GM21360 (cell line): ENCODE results near the gene CCDC201.

ENCODE experiments used
- ATAC-seq: cut with Tn5 transposase; IDR thresholded peaks from one replicate; pipeline ENCODE4 v1.9.1; 2021; ENCODE audit warnings: mild to moderate bottlenecking, moderate library complexity; ENCODE audit not compliant: unreplicated experiment

Gene CCDC201, protein sequence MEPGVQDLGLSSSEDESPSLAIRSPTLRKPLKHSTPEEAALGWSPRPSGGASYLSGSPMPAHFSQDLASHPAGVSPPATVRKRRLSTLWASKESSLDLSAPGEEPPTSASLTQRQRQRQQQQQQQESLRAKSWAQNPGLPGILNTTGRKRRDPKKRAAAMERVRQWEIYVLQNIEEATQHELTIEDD

DNA sequence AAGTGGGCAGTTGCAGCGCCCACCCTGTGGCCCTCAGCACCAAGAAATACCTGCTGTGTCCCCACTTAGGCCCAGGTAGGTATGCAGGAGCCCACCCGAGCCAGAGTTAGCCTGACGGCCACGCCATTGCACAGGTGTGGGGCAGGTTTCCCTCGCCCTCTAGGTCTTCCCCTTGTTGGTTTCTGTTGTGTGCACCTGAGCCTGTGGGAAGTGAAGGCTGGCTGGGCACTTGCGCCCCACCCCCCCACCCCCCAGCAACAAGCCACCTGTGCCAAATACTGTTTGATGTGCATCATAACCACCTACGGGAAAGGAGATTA is at the start of gene CCDC201:
Gene CCDC201 (minus strand): TSS at position 48 of the 320 bp plus-strand sequence. CDS start 75 bp downstream, outside the sequence.
- ATAC-seq, result no peak

DNA sequence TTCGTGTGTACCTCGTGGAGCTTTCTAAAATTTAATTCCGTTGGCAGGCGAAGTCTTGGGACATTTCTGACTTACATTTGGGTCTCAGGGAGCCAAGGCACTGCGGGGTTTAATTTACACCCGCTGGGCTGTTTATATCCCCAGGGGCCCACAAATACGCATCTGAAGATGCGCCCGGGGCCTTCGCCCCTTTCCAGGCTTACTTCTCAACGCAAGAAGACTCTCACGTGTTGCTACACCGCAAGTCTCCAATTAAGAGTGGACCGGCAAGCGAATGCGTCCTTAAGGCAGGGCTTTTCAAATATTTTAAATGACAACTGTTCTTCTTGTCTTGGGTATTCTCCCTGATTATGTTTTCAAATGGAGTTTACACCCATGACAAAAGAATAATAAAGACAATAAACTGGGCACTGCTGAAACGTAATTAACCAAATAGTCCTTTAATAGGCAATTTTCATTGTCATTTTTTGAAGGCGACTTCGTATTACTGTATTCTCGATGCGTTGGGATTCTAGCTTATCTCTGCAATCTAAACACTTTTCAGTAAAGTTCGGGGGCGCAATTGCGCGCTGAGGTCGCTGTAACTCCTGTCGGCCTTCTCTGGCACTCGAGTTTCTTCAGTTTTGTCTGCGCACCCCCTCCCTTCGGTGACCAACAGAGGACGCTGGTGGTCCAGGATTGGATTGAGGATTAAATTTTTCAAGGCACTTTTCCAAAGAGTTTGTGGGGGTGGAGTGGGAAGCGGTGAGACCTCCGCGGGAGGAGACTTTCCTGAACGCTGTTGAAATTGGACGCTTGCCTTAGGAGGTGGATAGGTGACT is 49.0 kb upstream of the CCDC201 start:
- no peak for ATAC-seq

DNA sequence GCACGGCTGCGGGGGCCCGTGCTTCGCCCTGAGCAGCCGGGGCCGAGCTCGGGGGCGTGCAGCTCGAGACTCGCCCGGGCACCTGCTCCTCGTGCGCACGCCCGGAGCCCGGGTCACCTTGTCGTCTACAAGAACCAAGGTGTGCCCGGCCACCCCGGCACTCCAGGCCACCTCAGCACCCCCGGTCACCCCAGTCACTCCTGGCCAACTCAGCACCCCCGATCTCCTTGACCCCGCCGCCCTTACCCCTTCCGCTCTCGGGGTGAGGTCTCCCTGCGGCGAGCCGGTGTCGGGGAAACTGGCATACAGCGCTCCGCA is 48.5 kb upstream of the CCDC201 start:
- ATAC-seq, result no peak

DNA sequence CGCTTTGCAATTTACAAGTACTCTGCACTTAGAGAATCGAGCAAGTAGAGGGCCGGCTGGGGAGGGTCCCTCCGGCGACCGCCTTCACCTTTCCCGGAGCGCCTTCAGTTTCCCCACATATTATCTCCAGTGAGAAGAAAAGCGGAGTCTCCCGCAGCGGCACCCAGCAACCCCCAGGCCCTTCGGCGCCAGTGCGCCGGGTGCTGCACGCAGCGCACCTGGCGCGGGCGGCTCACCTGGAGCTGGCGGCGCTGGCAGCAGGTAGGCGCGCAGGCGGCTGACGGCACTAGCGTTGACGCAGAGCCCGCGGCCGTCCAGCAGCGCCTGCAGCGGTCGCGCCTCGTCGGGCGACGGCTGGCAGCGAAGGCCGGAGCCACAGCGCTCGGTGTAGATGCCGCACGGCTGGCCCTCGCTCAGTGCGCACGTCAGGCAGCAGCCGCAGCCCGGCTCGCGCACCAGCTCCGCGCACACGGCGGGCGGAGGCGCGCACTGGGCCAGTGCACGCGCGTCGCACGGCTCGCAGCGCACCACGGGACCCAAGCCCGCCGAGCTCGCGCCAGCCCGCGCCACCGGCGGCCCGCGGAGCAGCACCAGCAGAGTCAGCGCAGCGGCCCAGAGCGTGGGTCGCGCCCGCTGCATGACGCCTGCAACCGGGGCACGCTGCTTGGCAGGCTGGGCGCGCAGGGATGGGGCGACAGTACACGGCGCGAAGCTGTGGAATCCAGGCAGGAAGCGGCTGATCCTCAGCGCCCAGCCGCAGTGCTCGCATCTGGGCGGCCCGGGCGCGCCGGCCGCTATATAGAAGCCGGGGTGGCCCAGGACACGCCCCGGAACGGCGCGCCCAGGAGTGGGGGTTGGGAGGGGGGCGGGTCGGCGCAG is 47.9 kb upstream of the CCDC201 start, which contains the start of gene IGFBP3:
Gene IGFBP3 (minus strand): TSS at position 771 of the 879 bp plus-strand sequence. CDS start 132 bp downstream, at position 639.
- no peak for ATAC-seq

DNA sequence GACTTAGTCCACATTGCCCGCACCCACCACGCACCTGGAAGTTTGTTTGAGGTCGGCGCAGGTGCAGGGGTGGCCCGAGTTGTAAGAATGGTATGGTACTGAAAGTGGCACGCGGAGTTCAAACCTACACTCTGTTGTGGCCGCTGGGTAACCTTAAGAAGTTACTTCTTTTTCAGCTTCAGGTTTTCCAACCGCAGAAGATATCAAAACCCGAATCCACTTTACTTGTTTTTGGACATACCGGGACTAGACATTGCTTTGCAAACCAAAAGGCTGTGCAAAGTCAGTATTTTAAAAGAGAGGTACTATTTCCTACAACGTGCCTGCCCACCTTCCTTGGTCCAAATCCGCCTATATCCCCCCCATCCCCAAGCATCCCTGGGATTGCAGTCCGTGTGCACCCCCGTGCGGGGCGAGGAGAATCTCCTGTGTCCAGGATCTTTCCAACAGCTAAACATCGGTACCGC is 47.1 kb upstream of the CCDC201 start:
- ATAC-seq, result no peak

DNA sequence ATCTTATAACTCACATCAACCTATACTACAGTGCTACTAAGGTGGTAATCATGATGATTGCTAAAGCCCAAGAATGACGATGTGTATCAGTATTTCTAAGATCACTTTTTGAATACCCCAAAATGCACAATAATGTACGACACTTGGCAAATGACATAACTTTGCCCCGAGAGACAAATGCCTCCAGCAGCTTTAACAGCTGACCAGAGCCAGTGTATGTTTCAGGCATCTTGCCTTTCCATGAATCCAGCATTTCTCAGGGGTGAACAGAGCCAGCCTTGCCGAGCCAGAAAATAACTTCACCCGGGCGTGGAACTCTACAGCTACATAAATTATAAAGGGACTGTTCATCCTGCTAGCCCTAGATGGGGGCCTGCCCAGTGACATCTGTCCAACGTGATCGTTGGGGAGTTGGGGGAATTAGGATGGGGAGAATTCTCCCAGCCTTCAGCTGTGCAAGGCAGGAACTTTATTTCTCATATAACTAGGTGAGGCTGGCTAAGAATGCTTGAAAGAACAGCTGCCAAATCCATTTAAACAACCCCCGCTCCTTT is 46.4 kb upstream of the CCDC201 start:
- ATAC-seq, result no peak

DNA sequence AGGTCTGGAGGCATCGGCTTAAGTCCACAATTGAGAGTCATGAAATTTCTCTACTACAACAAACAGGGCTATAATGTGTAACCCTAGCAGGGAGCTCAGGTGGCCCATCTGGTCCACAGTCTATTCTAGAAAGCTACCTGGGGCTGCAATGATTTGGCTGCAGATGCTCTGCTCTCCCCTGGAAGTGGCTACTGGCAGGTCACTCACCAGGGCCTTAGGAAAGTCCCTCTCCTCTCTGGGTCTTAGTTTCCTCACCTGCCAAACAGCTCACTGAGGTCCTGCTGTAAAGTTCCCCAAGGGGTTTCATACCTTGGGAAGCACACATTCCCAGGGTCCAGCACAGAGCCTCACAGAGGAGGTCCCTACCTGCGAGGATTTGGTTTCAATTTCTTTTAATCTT is 45.7 kb upstream of the CCDC201 start:
- ATAC-seq, result no peak

DNA sequence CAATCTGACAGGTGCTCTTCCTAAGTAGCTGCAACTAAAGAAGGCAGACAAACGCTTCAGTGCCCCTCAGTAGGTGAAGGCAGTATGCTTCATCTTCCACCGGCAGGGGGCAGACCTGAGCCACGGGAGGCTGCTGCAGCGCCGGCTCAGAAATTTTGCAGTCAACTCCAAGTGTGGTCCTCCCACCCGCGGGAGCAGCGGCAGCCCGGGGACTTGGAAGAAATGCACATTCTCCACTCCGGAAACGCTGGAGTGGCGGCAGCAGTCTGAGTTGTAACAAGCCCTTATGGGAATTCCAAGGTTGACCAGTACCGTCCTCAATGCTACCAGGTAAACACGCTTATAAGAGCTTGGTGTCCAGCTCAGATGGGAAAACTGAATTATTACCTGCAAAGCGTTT is 44.8 kb upstream of the CCDC201 start:
- peak; percentile 76 for ATAC-seq

DNA sequence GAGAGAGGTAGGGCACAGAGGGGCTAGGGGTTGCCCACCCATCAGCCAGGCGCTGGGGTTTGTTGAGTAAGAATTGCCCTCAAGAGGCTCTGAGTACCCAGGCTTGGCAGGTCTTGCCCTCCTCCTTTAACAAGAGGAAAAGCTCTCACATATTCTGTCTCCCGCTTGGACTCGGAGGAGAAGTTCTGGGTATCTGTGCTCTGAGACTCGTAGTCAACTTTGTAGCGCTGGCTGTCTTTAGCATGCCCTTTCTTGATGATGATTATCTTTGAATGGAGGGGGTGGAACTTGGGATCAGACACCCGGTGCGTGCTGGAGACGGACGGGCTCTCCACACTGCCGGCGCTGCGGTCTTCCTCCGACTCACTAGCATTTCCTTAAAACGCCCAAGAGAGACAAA is 44.2 kb upstream of the CCDC201 start:
- ATAC-seq, result no peak

DNA sequence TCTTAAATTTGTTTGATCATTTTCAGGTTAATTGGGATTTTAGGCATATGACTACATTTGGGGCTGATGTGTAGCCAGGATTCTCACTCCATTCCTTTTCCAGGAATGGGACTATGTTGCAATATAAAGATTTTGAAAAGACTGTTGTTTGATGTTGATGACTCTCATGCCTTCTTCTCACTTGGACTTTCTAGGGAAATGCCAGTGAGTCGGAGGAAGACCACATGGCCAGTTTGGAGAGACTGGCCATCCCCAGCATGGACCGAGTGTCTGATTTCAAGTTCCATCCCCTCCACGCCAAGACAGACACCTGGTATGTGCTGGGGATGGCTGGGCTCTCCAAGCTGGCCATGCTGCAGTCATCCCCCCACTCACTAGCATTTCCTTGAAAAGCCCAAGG is 42.7 kb upstream of the CCDC201 start:
- no peak for ATAC-seq

DNA sequence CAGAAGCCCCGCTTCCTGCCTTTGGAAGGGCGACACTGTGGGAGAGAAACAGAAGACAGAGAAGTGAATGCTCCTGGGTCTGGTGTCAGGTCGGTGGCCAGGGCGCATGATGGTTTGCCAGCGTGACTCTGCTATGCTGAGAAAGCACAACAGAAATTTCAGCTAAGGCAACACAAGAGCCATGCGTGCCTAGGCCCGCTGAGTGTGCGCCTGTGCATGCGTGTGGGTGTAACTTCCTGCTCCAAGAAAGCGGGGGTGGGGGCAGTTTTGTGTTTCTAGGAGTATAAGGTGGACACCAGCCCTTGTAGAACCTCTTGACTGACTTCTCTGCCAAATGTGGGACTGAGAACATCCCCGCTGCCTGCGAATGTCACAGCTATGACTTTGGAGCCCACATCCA is 42.0 kb upstream of the CCDC201 start:
- ATAC-seq, result no peak

DNA sequence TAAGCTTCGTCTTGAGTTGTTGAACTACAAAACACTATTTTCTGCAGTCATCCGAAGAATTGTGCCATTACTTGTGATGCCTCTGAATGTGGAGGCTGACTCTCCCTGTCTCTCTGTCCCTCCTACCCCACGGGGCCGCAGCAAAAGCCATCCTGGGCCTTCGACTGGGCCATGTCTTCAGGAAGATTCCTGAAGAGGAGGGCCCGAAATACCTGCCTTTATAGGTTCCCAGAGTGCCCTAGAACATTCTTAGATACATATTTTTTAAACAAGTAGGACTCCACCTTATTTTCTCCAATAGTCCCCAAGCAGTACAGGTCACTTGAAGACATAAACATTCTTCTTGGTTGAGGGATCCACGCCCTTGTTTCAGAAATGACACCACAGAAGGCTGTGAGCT is 40.1 kb upstream of the CCDC201 start:
- no peak for ATAC-seq

DNA sequence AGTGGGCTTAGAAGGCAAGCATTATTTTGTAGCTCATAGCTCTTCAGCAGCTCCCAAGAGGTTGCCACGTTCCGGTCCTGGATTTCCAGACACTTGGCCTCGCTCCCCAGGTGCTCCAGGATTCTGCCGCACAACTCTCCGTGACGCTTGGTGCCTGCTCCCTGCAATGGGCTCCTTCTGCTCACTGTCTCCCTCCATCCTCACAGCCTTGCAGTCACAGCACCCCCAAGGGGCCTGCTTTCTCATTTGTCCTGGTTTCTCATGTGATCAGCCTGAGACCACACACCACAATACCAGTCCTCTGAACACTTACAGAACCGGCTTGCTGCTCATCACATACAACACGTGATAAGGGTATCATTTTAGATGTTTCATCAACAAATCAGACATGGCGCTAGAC is 38.4 kb upstream of the CCDC201 start:
- ATAC-seq, result no peak

DNA sequence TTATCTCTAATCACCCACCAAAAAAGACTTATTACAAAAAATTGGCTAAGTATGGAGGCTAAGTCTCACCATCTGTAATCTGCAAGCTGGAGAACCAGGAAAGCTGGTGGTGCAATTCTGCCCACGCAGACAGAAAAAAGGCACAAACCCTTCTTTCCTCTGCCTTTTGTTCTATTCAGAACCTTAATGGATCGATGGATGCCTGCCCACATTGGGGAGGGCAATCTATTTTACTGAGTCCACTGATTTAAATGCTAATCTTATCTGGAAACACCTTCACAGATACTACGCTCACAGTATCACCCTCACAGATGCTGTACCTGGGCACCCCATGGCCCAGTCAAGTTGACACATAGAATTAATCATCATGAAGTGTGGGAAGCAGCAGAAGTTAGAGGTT is 38.0 kb upstream of the CCDC201 start:
- no peak for ATAC-seq

DNA sequence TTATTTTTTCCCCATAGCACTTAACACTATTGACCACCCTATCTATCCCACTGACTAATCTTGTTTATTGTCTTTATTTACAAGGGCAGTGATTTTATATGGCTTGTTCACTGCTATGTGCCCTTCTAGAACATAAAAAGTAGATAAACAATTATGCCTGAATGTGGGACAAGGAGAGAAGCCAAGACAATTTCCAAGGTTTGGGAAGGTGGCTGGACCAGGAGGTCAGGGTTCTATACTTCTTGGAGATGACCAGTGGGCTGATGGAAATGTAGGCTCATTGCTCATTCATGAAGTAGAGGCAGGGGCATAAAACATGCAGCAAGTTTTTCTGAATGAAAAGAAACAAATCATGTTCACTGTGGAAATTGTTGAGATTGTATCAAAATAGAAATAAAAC is 36.7 kb upstream of the CCDC201 start:
- ATAC-seq, result no peak

DNA sequence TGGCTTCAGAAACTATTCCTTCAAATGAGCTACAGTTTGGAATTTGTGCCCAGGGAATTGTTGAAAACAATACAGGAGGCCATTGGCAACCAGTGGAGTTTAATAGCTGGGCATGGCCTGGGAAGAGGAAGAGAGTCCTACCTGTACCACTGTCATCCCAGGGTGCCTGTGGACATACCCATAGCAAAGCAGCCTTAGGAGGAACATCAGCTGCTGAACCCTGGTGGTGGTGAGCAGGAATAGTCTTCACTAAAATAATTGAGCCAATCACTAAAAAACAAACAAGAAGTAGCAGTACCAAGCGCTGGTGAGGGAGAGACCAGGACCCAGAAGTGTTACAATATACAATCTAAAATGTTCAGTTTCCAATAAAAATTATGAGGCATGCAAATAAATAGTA is 29.9 kb upstream of the CCDC201 start:
- no peak for ATAC-seq

DNA sequence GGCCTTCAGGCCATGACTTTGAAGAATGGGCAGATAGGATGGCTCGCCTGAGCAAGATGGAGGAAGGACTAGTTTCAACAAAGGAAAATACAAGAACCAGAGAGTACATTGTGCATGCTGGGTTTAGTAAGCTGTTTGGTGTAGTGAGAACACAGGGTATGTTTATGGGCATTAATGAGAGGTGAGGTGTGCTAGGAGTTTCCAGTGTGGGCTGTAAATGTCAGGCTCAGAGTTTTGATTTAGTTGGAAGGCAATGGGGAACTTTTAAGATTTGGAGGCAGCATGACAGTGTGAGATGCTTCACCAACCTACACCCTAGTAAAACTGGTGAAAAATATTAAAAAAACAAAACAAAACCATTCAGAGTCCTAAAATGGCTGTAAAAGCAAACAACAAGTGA is 28.7 kb upstream of the CCDC201 start:
- ATAC-seq, result no peak

DNA sequence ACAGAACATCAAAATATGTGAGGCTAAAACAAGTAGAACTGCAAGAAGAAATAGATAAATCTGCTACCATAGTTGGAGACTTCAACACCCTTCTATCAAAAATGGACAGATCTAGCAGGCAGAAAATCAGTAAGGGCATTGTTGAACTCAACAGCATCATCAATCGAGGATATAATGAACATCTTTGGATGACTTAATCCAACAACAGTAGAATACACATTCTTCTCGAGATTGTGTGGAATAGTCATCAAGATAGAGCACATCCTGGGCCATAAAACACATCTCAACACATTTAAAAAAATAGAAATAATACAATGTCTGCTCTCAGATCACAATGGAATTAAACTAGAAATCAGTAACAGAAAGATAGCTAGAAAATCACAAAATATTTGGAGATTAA is 25.3 kb upstream of the CCDC201 start:
- ATAC-seq, result no peak

DNA sequence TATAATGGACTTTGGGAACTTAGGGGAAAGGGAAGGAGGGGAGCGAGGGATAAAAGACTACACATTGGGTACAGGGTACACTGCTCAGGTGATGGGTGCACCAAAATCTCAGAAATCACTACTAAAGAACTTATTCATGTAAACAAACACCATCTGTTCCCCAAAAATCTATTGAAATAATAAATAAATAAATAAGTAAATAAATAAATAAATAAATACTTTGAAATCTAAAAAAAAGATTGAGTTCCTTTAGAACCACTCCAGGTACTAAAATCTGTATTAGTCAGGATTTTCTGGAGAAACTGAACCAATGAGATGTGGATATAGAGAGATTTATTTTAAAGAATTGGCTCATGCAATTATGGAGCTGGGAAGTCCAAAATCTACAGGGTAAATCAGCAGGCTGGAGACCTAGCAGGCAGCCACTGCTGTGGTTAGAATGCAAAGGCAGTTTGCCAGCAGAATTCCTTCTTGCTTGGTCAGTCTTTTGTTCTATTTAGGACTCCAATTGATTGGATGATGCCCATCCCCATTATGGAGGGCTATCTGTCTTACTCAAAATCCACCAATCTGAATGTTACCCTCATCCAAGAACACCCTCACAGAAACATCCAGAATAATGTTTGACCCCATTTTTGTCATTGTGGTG is 24.3 kb upstream of the CCDC201 start:
- ATAC-seq, result no peak

DNA sequence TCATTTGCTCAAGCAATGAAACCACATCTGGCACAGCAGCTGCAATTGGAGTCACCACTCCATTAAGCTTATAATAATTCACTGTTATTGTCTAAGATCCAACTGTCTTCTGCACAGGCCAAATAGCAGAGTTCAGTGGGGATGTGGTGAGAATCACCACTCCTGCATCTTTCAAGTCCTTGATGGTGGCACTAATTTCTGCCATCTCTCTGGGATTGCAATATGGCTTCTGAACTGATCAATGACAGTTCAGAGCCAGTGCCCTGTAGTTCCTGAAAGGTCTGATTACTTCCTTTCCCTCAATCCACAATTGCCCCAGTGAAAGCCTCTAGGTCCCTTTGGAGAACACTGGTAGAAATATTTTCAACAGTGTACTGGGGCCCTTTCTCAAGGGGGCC is 21.8 kb upstream of the CCDC201 start:
- no peak for ATAC-seq
